ENCODE results near the gene NOL3. TPM values are rescaled to one million over a fixed set of nuclear protein-coding genes. Genes with fewer than 3 reads are reported as not detected.

NOL3 gene
- total and polyA plus RNA-seq, 2 of the 13 experiments (the other 11 are each of a cell fraction or from before 2014, with no cell fraction given), result 5.7 to 20.5 TPM

DNA sequence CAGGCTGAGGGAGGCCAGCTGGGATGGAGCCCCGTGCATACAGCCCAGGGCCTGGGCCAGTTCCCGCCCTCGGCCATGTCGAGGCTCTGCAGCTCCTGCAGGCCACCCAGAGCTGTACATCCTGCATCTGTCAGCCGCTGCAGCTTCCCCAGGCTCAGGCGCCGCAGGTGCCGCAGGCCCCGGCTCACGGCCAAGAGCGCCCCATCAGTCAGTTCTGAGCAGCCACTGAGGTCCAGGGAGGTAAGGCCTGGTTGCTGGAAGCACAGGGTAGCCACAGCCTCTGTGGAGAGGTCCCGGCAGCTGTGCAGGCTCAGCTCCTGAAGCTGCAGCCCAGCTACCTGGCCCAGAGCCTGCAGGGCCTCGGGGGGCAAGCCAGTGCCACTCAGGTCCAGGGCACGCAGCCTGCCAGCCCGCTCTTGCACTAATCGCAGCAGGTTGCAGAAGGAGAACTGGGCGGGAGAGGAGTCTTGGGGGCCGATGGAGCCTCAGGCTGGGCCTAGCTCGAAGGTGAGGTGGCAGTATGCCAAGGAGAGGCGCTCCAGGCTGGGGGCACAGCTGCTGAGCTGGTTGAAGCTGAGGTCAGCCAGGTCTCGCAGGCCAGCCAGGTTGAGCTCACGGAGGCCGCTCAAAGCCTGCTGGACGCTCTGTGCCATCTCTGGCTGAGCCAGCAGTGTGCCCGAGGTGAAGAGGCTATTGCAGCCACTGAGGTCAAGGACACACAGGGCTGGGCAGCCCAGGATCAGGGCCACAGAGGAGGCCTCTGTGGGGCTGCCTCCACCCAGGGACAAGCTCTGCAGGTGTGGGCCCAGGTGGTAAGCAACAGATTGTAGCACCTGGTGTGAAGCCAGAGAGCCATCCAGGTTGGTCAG, 40.0 kb downstream of the NOL3 start (continued):
- TF ChIP-seq, protein P1, sequence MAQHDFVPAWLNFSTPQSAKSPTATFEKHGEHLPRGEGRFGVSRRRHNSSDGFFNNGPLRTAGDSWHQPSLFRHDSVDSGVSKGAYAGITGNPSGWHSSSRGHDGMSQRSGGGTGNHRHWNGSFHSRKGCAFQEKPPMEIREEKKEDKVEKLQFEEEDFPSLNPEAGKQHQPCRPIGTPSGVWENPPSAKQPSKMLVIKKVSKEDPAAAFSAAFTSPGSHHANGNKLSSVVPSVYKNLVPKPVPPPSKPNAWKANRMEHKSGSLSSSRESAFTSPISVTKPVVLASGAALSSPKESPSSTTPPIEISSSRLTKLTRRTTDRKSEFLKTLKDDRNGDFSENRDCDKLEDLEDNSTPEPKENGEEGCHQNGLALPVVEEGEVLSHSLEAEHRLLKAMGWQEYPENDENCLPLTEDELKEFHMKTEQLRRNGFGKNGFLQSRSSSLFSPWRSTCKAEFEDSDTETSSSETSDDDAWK (CRISPR knock-in tag; IDR thresholded peaks at IDR 0.05), result no peak
- TF ChIP-seq BHLHE40 (IDR thresholded peaks at IDR 0.05; ENCODE audit: low read length) (no peak), MED8 (CRISPR knock-in tag; IDR thresholded peaks at IDR 0.05; ENCODE audit: insufficient replicate concordance) (no peak), ZBTB1 (CRISPR knock-in tag; IDR thresholded peaks at IDR 0.05; ENCODE audit: borderline replicate concordance) (no peak), ZNF34 (CRISPR knock-in tag; IDR thresholded peaks at IDR 0.05; ENCODE audit: borderline replicate concordance) (no peak), RCOR2 (CRISPR knock-in tag; IDR thresholded peaks at IDR 0.05) (no peak), NCOA5 (CRISPR knock-in tag; IDR thresholded peaks at IDR 0.05) (no peak), CAMTA2 (CRISPR knock-in tag; IDR thresholded peaks at IDR 0.05; ENCODE audit: borderline replicate concordance) (0 out of 2 replicates have a peak, but pooled peaks have one; percentile 42), FOXP1 (IDR thresholded peaks at IDR 0.05) (no peak), FOXP1 (CRISPR knock-in tag; IDR thresholded peaks at IDR 0.05) (no peak), RORA (CRISPR knock-in tag; IDR thresholded peaks at IDR 0.05) (no peak), ZNF703 (CRISPR knock-in tag; IDR thresholded peaks at IDR 0.05; ENCODE audit: borderline replicate concordance) (no peak), HOXA9 (CRISPR knock-in tag; IDR thresholded peaks at IDR 0.05; ENCODE audit: borderline replicate concordance) (peak; percentile 61; the same call in 1 of the 2 replicates), ZNF777 (CRISPR knock-in tag; IDR thresholded peaks at IDR 0.05) (no peak), THAP11 (CRISPR knock-in tag; IDR thresholded peaks at IDR 0.05) (no peak), ZSCAN29 (CRISPR knock-in tag; conservative IDR thresholded peaks at IDR 0.05) (no peak), MAFK (conservative IDR thresholded peaks at IDR 0.05 in 1 of 2, IDR thresholded peaks at IDR 0.05 in 1 of 2; ENCODE audit: low read length in 2 of 2) (no peak), ZNF251 (CRISPR knock-in tag; IDR thresholded peaks at IDR 0.05) (no peak)
- TF ChIP-seq, protein P2, sequence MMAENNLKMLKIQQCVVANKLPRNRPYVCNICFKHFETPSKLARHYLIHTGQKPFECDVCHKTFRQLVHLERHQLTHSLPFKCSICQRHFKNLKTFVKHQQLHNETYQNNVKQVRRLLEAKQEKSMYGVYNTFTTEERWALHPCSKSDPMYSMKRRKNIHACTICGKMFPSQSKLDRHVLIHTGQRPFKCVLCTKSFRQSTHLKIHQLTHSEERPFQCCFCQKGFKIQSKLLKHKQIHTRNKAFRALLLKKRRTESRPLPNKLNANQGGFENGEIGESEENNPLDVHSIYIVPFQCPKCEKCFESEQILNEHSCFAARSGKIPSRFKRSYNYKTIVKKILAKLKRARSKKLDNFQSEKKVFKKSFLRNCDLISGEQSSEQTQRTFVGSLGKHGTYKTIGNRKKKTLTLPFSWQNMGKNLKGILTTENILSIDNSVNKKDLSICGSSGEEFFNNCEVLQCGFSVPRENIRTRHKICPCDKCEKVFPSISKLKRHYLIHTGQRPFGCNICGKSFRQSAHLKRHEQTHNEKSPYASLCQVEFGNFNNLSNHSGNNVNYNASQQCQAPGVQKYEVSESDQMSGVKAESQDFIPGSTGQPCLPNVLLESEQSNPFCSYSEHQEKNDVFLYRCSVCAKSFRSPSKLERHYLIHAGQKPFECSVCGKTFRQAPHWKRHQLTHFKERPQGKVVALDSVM (CRISPR knock-in tag; IDR thresholded peaks at IDR 0.05), result peak; percentile 38; the same call in 1 of the 2 replicates
- TF ChIP-seq, protein P3, sequence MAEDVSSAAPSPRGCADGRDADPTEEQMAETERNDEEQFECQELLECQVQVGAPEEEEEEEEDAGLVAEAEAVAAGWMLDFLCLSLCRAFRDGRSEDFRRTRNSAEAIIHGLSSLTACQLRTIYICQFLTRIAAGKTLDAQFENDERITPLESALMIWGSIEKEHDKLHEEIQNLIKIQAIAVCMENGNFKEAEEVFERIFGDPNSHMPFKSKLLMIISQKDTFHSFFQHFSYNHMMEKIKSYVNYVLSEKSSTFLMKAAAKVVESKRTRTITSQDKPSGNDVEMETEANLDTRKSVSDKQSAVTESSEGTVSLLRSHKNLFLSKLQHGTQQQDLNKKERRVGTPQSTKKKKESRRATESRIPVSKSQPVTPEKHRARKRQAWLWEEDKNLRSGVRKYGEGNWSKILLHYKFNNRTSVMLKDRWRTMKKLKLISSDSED (CRISPR knock-in tag; IDR thresholded peaks at IDR 0.05), result no peak
- TF ChIP-seq, protein P4, sequence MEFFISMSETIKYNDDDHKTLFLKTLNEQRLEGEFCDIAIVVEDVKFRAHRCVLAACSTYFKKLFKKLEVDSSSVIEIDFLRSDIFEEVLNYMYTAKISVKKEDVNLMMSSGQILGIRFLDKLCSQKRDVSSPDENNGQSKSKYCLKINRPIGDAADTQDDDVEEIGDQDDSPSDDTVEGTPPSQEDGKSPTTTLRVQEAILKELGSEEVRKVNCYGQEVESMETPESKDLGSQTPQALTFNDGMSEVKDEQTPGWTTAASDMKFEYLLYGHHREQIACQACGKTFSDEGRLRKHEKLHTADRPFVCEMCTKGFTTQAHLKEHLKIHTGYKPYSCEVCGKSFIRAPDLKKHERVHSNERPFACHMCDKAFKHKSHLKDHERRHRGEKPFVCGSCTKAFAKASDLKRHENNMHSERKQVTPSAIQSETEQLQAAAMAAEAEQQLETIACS (CRISPR knock-in tag; IDR thresholded peaks at IDR 0.05), result no peak
- TF ChIP-seq, protein P5, sequence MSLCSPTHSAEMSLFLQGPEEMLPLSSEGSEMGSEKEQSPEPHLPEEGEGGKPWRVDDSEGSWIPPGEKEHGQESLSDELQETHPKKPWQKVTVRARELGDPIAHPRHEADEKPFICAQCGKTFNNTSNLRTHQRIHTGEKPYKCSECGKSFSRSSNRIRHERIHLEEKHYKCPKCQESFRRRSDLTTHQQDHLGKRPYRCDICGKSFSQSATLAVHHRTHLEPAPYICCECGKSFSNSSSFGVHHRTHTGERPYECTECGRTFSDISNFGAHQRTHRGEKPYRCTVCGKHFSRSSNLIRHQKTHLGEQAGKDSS (CRISPR knock-in tag; IDR thresholded peaks at IDR 0.05; ENCODE audit: borderline replicate concordance, low read depth), result no peak
